MM.1S (cell line): ENCODE measurements around the gene LRRC8B.
A peak's percentile ranks its signal among the peaks of the same experiment; 100 is the strongest.

ENCODE experiments used
- DNase-seq: peaks from one replicate; pipeline ENCODE4 v3.0.0-alpha.2; 2015
- H2AFZ ChIP-seq: fragments of 300-600 bp; sonication (generic); 2 replicates; pipeline ENCODE4 v1.6.0; 2016; ENCODE audit warnings: antibody characterized with exemption, low read length
- H3F3A ChIP-seq: fragments of 300-600 bp; sonication (generic); 2 replicates; pipeline ENCODE4 v1.6.1; 2016; ENCODE audit warnings: mild to moderate bottlenecking, antibody characterized with exemption, low read length, moderate library complexity, mixed read lengths; ENCODE audit not compliant: insufficient read depth
- H3K27ac ChIP-seq: fragments of 300-600 bp; sonication (generic); 2 replicates; pipeline ENCODE4 v1.5.1; 2016; ENCODE audit warnings: mild to moderate bottlenecking, low read length
- H3K27me3 ChIP-seq: fragments of 300-600 bp; sonication (generic); replicated peaks from 2 replicates; pipeline ENCODE4 v1.6.0; 2016; ENCODE audit warnings: low read length; ENCODE audit not compliant: insufficient read depth
- H3K36me3 ChIP-seq: fragments of 300-600 bp; sonication (generic); replicated peaks from 2 replicates; pipeline ENCODE4 v1.6.1; 2016; ENCODE audit warnings: mild to moderate bottlenecking, low read length, mixed read lengths; ENCODE audit not compliant: insufficient read depth
- H3K4me1 ChIP-seq: fragments of 300-600 bp; sonication (generic); 2 replicates; pipeline ENCODE4 v1.6.1; 2016; ENCODE audit warnings: low read length, mixed read lengths
- H3K4me2 ChIP-seq: fragments of 300-600 bp; sonication (generic); 2 replicates; pipeline ENCODE4 v1.6.0; 2016; ENCODE audit warnings: low read depth, low read length
- H3K4me3 ChIP-seq: fragments of 300-600 bp; sonication (generic); 2 replicates; pipeline ENCODE4 v1.5.1; 2016; ENCODE audit warnings: low read length, mixed read lengths
- H3K79me2 ChIP-seq: fragments of 300-600 bp; sonication (generic); 2 replicates; pipeline ENCODE4 v1.6.1; 2016; ENCODE audit warnings: mixed run types, low read length, mixed read lengths
- H3K9ac ChIP-seq: fragments of 300-600 bp; sonication (generic); 2 replicates; pipeline ENCODE4 v1.6.1; 2016; ENCODE audit warnings: low read length, mixed read lengths
- H3K9me2 ChIP-seq: fragments of 300-600 bp; sonication (generic); replicated peaks from 2 replicates; pipeline ENCODE4 v1.6.1; 2016; ENCODE audit warnings: mild to moderate bottlenecking, low read length, mixed read lengths; ENCODE audit not compliant: insufficient read depth
- H3K9me3 ChIP-seq: fragments of 300-600 bp; sonication (generic); replicated peaks from 2 replicates; pipeline ENCODE4 v1.6.1; 2016; ENCODE audit warnings: mild to moderate bottlenecking, low read length, mixed read lengths; ENCODE audit not compliant: insufficient read depth
- H4K20me1 ChIP-seq: fragments of 300-600 bp; sonication (generic); 2 replicates; pipeline ENCODE4 v1.6.1; 2016; ENCODE audit warnings: mild to moderate bottlenecking, low read length, moderate library complexity, mixed read lengths; ENCODE audit not compliant: insufficient read depth
- CTCF ChIP-seq: fragments of 300-600 bp; sonication (generic); IDR thresholded peaks from 2 replicates; pipeline ENCODE4 v1.5.1; 2016; ENCODE audit warnings: antibody characterized with exemption, low read length, mixed read lengths
- EZH2 ChIP-seq: fragments of 300-600 bp; sonication (generic); optimal IDR thresholded peaks from 2 replicates; pipeline ENCODE3; 2017; ENCODE audit warnings: low read depth, mild to moderate bottlenecking, antibody characterized with exemption, low read length, mixed read lengths
- EZH2phosphoT487 ChIP-seq: fragments of 300-600 bp; sonication (generic); IDR thresholded peaks from 2 replicates; pipeline ENCODE4 v1.6.1; 2018; ENCODE audit warnings: antibody characterized with exemption, low read length

LRRC8B gene

GRCh38 chr1:89622895-89623294 lies 98.3 kb downstream of the LRRC8B start:
- DNase-seq = peak; percentile 43

GRCh38 chr1:89624314-89624713 lies 99.7 kb downstream of the LRRC8B start:
- Histone ChIP-seq H4K20me1 (no peaks in the 10 kb centered on the region), H3K36me3 (no peaks in the 10 kb centered on the region), H3K4me1 (peaks cover 11% of the 10 kb centered on the region), H3K27ac (no peak overlapping the region), H3K9me3 (no peaks in the 10 kb centered on the region), H3F3A (peaks cover 7% of the 10 kb centered on the region), H2AFZ (no peak overlapping the region), H3K4me2 (no peak overlapping the region), H3K4me3 (no peak overlapping the region), H3K27me3 (no peaks in the 10 kb centered on the region), H3K9me2 (no peaks in the 10 kb centered on the region), H3K79me2 (no peaks in the 10 kb centered on the region), H3K9ac (no peak overlapping the region)
- TF ChIP-seq EZH2 (no peak), EZH2phosphoT487 (no peak), CTCF (no peak)
- no peak for DNase-seq

More at GRCh38 chr1:89622895-89623294, 98.3 kb downstream of the LRRC8B start:
- no peak overlapping the region for H3K4me2 ChIP-seq
- no peak overlapping the region for H3K4me3 ChIP-seq
- H3K9me3 ChIP-seq = no peaks in the 10 kb centered on the region
- H3K9ac ChIP-seq = no peak overlapping the region
- no peaks in the 10 kb centered on the region for H4K20me1 ChIP-seq
- TF ChIP-seq EZH2 = no peak
- peak; percentile 23; the same call in 1 of the 2 replicates for TF ChIP-seq CTCF
- no peak for TF ChIP-seq EZH2phosphoT487
- no peaks in the 10 kb centered on the region for H3K79me2 ChIP-seq
- H3K9me2 ChIP-seq = no peaks in the 10 kb centered on the region
- no peaks in the 10 kb centered on the region for H3K36me3 ChIP-seq
- no peak overlapping the region for H2AFZ ChIP-seq
- H3F3A ChIP-seq = no peaks in the 10 kb centered on the region
- no peaks in the 10 kb centered on the region for H3K27me3 ChIP-seq
- no peak overlapping the region for H3K27ac ChIP-seq
- H3K4me1 ChIP-seq = peaks cover 4% of the 10 kb centered on the region

DNA sequence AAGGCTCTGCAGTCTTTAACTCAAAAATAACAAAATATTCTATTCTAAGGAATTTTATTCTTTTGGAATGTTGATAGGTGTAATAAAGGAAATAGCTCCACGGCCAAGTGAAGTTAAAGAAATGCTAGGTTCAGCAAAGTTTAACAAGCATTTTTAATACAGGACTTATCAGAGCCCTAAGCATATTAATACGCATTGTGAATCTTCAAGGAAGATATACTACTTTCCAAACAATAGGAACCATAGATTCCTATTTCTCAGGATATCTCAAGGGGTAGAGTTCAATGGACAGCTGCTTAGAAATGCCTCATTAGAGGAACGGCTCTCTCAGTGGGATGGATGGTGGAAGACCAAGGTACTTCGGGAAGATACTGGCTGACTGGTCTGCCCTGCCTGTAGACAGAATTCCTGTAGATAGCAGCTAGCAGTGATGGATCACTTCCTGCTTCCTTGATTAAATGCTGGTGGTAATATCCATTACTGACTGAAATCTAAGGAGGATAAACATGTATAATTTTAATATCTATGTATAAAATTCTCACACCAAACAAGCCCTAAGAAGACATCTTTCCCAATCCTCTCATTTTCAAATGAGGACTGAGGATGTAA lies 100.2 kb downstream of the LRRC8B start:
- H3K9ac ChIP-seq = no peak overlapping the region
- no peak overlapping the region for H3K4me2 ChIP-seq
- H3K9me3 ChIP-seq = no peaks in the 10 kb centered on the region
- H2AFZ ChIP-seq = no peak overlapping the region
- H3K4me1 ChIP-seq = peaks cover 16% of the 10 kb centered on the region
- no peak overlapping the region for H3K4me3 ChIP-seq
- peaks cover 10% of the 10 kb centered on the region for H3F3A ChIP-seq
- H4K20me1 ChIP-seq = no peaks in the 10 kb centered on the region
- no peak for DNase-seq
- no peaks in the 10 kb centered on the region for H3K9me2 ChIP-seq
- H3K79me2 ChIP-seq = no peaks in the 10 kb centered on the region
- no peaks in the 10 kb centered on the region for H3K27me3 ChIP-seq
- H3K36me3 ChIP-seq = no peaks in the 10 kb centered on the region
- TF ChIP-seq EZH2 (no peak), CTCF (no peak), EZH2phosphoT487 (no peak)
- no peak overlapping the region for H3K27ac ChIP-seq
